Heart right ventricle (tissue), 16 donors: ENCODE data around the gene RHEBL1. TPM values are rescaled to one million over a fixed set of nuclear protein-coding genes. Genes with fewer than 3 reads are reported as not detected.

Source experiments
- ATAC-seq, 8 donors: fragments of 200-7000 bp; cut with Tn5 transposase; one replicate each; pipeline ENCODE4 v1.9.1; 2020; ENCODE audit warnings: mild to moderate bottlenecking in 8 of 8, moderate library complexity in 8 of 8, moderate number of reproducible peaks in 1 of 8
- DNase-seq, 2 donors: peaks; one replicate each; pipeline ENCODE4 v3.0.0-alpha.2; 2020
- H3K27ac ChIP-seq, 10 donors: fragments of 200-600 bp; sonication (generic) in 2 of 10; one replicate each; pipeline versions ENCODE4 v1.5.0 to v1.8.0; 2020 to 2022; ENCODE audit warnings: mild to moderate bottlenecking in 3 of 10
- H3K27me3 ChIP-seq, 7 donors: fragments of 200-600 bp; one replicate each; pipeline ENCODE4 v1.8.0; 2021 to 2022; ENCODE audit warnings: mild to moderate bottlenecking in 2 of 7
- H3K36me3 ChIP-seq, 9 donors: fragments of 200-600 bp; sonication (generic) in 1 of 9; one replicate each; pipeline versions ENCODE4 v1.5.0 to v1.8.0; 2020 to 2022; ENCODE audit warnings: mild to moderate bottlenecking in 2 of 9
- H3K4me1 ChIP-seq, 9 donors: fragments of 200-600 bp; sonication (generic) in 1 of 9; one replicate each; pipeline versions ENCODE4 v1.5.0 to v1.8.0; 2020 to 2022; ENCODE audit warnings: mild to moderate bottlenecking in 4 of 9
- H3K4me3 ChIP-seq, 10 donors: fragments of 200-600 bp; sonication (generic) in 2 of 10; one replicate each; pipeline versions ENCODE4 v1.5.0 to v1.8.0; 2020 to 2022; ENCODE audit warnings: mild to moderate bottlenecking in 7 of 10, moderate library complexity in 2 of 10
- H3K9me3 ChIP-seq, 11 donors: fragments of 200-600 bp in 10 of 11; sonication (generic) in 2 of 11; one replicate each; pipeline versions ENCODE4 v1.5.0 to v1.8.0; 2013 to 2022; ENCODE audit warnings: mild to moderate bottlenecking in 2 of 11, control low read depth in 1 of 11, moderate library complexity in 1 of 11
- CTCF ChIP-seq, 9 donors: fragments of 200-600 bp; sonication (generic) in 2 of 9; IDR thresholded peaks; one replicate each; pipeline versions ENCODE4 v1.5.0 to v1.8.0; 2021 to 2022; ENCODE audit warnings: antibody characterized with exemption in 9 of 9, mild to moderate bottlenecking in 5 of 9, moderate library complexity in 1 of 9
- WGBS, 2 donors: extraction: QIAGEN DNeasy Blood & Tissue Kit; methylation state at CpG; one replicate each; pipeline ENCODE4 v1.1.7; 2013; ENCODE audit warnings: inconsistent platforms in 1 of 2; 5-methylcytosine and 5-hydroxymethylcytosine counted together
- intact Hi-C, 10 donors: fragments of 100-400 bp; cut with DNase I; formaldehyde crosslinking; loops; one replicate each; pipeline versions ENCODE4 v1.11.1 to v1.14.2; 2022
- polyA plus RNA-seq, 2 donors: library from polyadenylated mRNA; stranded (reverse); fragments of 200-250 nt; gene quantifications; one replicate each; pipeline ENCODE4 v1.2.3, GENCODE V29; 2013
- total RNA-seq, 10 donors: library from RNA; stranded (reverse); fragmentation: NEBNext Ultra II Directional in 3 of 10; extraction: Animal tissue kit (Norgen Biotek cat#: 25700) in 3 of 10; gene quantifications; one replicate each; pipeline versions ENCODE4 v1.2.1 to v1.2.4, GENCODE V29; 2021 to 2023
- donor health status: Arrhythmogenic right ventricular cardiomyopathy.
- donor health status: ischemic (EF 13 %, LVEDD 7.1; RV severe dilation, severe dysfunction).
- donor health status: healthy with polysubstance abuse.
- donor health status: DM: no; HTN: yes; CAD: no.
- donor health status: DM: no; HTN: no; CAD: no.
- donor health status: ischemic (EF 25% LVEDD 6.9; RV normal size, moderate dysfunction).
- donor health status: ischemic (EF 25% LVEDD 5.7; RV mildly dilated, moderate dysfunction).
- donor health status: healthy.
- donor health status: DM: yes; HTN: yes; CAD: no.
- donor health status: Ischemic cardiomyopathy.
- donor health status: ischemic (EF 35%, LVEDD 5.7; RV mildly dilated, moderate dysfunction).
- donor health status: nonischemic (EF 11% LVEDD 7.7; RV severe dilation, severe dysfunction).
- donor health status: DM: yes; HTN: yes; CAD: no.
- donor health status: PGD.
- donor health status: ischemic (EF 29% LVEDD 5.4; RV normal size, mild dysfunction).
- donor health status: nonischemic (EF 23%, LVEDD 6.1; RV moderate dilation, normal function).

The RHEBL1 gene
- total and polyA plus RNA-seq, 12 donors, result 0.23 to 1.9 (median 0.45) TPM; not detected in 2

GRCh38 chr12:49109641-49110463, 40.1 kb upstream of the RHEBL1 start:
- ATAC-seq (peak; percentile 7 to 55 (median 40)), DNase-seq (peak in 1 of 2 donors; percentile 41)
- peak overlapping the region; percentile 67 to 100 (median 93) for H3K4me3 ChIP-seq
- H3K36me3 ChIP-seq, result peaks cover 0 to 28% (median 0%) of the 10 kb centered on the region in 9 donors
- peak overlapping the region; percentile 93 to 100 (median 98) for H3K27ac ChIP-seq
- no peak for TF ChIP-seq CTCF (IDR thresholded peaks at IDR 0.05)
- no peaks in the 10 kb centered on the region for H3K27me3 ChIP-seq
- intact Hi-C loops, result loop anchor here in 4 of 10 donors (1.0 to 5.0 kb wide), 5 partner anchors 20 to 124 kb away; partner anchors contain the start of gene RHEBL1 (in 1 of the 4)
- H3K9me3 ChIP-seq, result no peaks in the 10 kb centered on the region
- WGBS, 2 donors, result 2 to 3% methylated on average over 33 of the region's 33 CpGs
- H3K4me1 ChIP-seq, result peaks cover 13 to 58% (median 54%) of the 10 kb centered on the region in 9 donors

- no peaks in the 10 kb centered on the region for H3K27me3 ChIP-seq
- WGBS, 2 donors, result 5 to 6% methylated on average over 4 of the region's 4 CpGs
- DNase-seq (peak; percentile 39 to 73), ATAC-seq (peak; percentile 13 to 65 (median 60))
- peak overlapping the region; percentile 93 to 100 (median 98) for H3K27ac ChIP-seq
- peaks cover 13 to 67% (median 62%) of the 10 kb centered on the region in 9 donors for H3K4me1 ChIP-seq
- intact Hi-C loops, result loop anchor here in 2 of 10 donors (2.0 to 5.0 kb wide), 2 partner anchors 20 to 42 kb away; partner anchors contain the start of gene RHEBL1 (in 1 of the 2)
- H3K36me3 ChIP-seq, result peaks cover 0 to 36% (median 2%) of the 10 kb centered on the region in 9 donors
- H3K9me3 ChIP-seq, result no peaks in the 10 kb centered on the region
- H3K4me3 ChIP-seq, result peak overlapping the region; percentile 19 to 100 (median 93)
- TF ChIP-seq CTCF (IDR thresholded peaks at IDR 0.05), result no peak
Observed at GRCh38 chr12:49108958-49109404, 39.2 kb upstream of the RHEBL1 start.

- peaks cover 13 to 66% (median 55%) of the 10 kb centered on the region in 9 donors for H3K4me1 ChIP-seq
- no peaks in the 10 kb centered on the region for H3K9me3 ChIP-seq
- H3K4me3 ChIP-seq, result no peak overlapping the region
- no peaks in the 10 kb centered on the region for H3K27me3 ChIP-seq
- ATAC-seq, result peak in 4 of 8 donors; percentile 26 to 50 (median 38)
- no peak for DNase-seq
- TF ChIP-seq CTCF (IDR thresholded peaks at IDR 0.05), result no peak
- peaks cover 0 to 70% (median 36%) of the 10 kb centered on the region in 9 donors for H3K36me3 ChIP-seq
- WGBS, 2 donors, result 53 to 55% methylated on average over 9 of the region's 9 CpGs
- H3K27ac ChIP-seq, result peak overlapping the region in 7 of 10 donors; percentile 43 to 100 (median 64)
- intact Hi-C loops, result loop anchor here in 1 of 10 donors (5.0 kb wide), 1 partner anchor 38 kb away; the partner anchor contains the start of gene RHEBL1
Observed at GRCh38 chr12:49105504-49106084, 35.8 kb upstream of the RHEBL1 start.

- peak overlapping the region in 8 of 10 donors; percentile 37 to 100 (median 62) for H3K27ac ChIP-seq
- peaks cover 4 to 78% (median 43%) of the 10 kb centered on the region in 9 donors for H3K36me3 ChIP-seq
- no peak for ATAC-seq
- DNase-seq, result no peak
- no peak for TF ChIP-seq CTCF (IDR thresholded peaks at IDR 0.05)
- no peaks in the 10 kb centered on the region for H3K27me3 ChIP-seq
- H3K9me3 ChIP-seq, result no peaks in the 10 kb centered on the region
- intact Hi-C loops, result loop anchor here in 1 of 10 donors (5.0 kb wide), 1 partner anchor 38 kb away; the partner anchor contains the start of gene RHEBL1
- H3K4me3 ChIP-seq, result no peak overlapping the region
- H3K4me1 ChIP-seq, result peaks cover 13 to 66% (median 55%) of the 10 kb centered on the region in 9 donors
- WGBS, 2 donors, result 70 to 86% methylated on average over 3 of the region's 3 CpGs
Observed at GRCh38 chr12:49104822-49105221, 35.0 kb upstream of the RHEBL1 start.
